Measurements from ENCODE around the gene ZBED4.

ZBED4 gene

DNA sequence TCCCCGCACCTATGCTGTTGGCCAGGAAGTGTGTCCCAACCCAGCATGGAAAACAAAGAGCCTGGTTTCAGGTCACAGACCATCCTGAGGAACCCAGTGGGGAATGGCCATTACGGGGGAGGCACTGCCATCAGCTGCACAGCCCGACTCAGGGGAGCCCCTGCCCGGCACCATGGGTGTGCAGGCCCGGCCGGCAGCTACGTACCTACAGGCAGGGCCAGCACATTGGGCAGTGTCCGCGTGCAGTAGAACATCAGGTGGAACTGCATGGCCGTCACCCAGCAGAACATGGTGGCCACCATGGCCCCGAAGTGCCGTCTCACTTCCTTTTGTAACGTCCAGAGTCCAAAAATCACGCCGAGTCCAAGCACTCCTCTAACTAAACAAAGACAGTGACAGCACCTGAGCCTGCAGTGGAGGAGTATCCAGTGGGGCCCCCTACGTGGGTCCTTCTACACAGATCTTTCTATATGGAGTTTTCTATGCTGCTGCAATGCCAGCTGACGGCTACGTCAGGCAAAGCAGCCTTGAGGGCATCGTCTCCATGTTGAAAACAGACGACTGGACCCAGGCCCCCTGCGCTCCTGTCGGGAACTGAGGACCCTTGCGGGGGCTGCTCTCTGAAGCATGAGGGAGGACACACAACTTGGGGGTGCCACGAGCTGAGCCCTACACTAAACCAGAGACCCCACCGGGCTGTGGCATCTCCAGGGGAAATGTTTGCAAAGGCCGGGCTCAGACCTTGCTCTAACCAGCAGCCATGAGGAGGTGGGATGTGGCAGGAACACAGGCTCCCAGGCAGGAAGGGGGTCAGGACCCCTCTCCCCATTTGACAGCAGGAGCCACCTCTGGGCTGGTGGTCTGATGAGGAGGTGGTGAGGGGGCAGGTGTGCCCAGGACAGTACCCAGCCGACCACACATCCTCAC, 56.8 kb downstream of the ZBED4 start:
- Mint-ChIP-seq H3K9me3 (no peaks in the 10 kb centered on the region), H3K4me1 (peaks cover 11% of the 10 kb centered on the region), H3K4me3 (no peak overlapping the region), H3K36me3 (peaks cover 65% of the 10 kb centered on the region), H3K27ac (no peak overlapping the region)
- ATAC-seq: no peak
- no peak for DNase-seq (ENCODE audit: low spot score in 2 of 2)

DNA sequence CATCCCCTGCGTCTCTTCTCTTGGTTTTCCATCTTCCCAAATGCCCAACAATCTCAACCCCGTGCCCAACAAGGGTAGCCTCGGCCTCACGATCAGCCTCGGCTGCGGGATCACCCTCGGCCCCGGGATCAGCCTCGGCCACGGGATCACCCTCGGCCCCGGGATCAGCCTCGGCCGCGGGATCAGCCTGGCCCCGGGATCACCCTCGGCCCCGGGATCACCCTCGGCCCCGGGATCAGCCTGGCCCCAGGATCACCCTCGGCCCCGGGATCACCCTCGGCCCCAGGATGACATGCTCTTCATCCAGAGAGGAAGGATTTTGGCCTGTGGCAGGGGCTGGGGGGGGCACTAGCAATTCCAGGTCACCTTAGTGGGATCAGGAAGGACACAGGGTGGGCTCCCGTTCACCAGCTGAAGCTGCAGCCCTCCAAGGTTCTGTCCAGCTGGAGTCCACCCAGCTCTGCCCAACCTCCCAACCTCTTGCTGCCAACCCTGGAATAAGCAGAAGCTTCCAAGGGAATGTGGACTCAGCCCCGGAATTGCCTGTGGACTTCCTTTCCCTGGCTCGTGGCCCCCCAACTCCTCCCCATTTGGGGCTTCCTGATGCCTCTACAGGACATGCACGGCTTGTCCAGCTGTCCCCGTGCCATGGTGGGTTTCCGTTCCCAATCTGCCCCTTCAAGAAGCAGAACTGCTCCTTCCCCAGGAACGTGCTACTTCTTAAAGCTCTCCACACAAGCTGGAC, 58.4 kb downstream of the ZBED4 start:
- no peaks in the 10 kb centered on the region for H3K9me3 Mint-ChIP-seq
- peaks cover 16% of the 10 kb centered on the region for H3K4me1 Mint-ChIP-seq
- no peak for DNase-seq (ENCODE audit: low spot score in 2 of 2)
- no peak overlapping the region for H3K27ac Mint-ChIP-seq
- ATAC-seq: no peak
- peaks cover 54% of the 10 kb centered on the region for H3K36me3 Mint-ChIP-seq
- H3K4me3 Mint-ChIP-seq: no peak overlapping the region

GRCh38 chr22:49913026-49913425, 59.4 kb downstream of the ZBED4 start:
- Mint-ChIP-seq H3K9me3 (no peaks in the 10 kb centered on the region), H3K4me3 (no peak overlapping the region), H3K36me3 (peaks cover 45% of the 10 kb centered on the region), H3K27ac (no peak overlapping the region), H3K4me1 (peaks cover 12% of the 10 kb centered on the region)
- no peak for ATAC-seq
- DNase-seq (ENCODE audit: low spot score in 2 of 2): no peak

DNA sequence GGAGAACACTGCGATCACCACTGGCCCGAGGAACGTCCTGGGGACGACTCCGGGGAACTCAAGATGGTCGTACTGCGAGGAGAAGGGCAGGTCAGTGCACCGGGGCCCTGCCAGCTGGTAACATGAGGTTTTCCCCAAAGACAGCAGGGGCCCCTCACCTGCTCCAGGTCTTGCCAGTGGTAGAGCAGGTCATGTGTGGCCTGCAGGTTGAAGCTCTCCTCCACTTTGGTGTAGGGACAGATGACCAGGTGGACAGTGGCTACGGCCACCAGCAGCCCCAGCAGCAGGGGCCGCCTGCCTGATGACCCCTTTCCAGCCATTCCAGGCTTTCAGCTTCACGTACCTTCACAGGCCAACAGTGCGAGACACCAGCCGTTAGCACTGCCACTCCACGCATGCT, 59.8 kb downstream of the ZBED4 start:
- Mint-ChIP-seq H3K9me3 (no peaks in the 10 kb centered on the region), H3K27ac (no peak overlapping the region), H3K36me3 (peaks cover 40% of the 10 kb centered on the region), H3K4me1 (peaks cover 12% of the 10 kb centered on the region), H3K4me3 (no peak overlapping the region)
- ATAC-seq (no peak), DNase-seq (ENCODE audit: low spot score in 2 of 2) (no peak)

- Mint-ChIP-seq H3K4me3 (no peak overlapping the region), H3K27ac (no peak overlapping the region), H3K4me1 (peaks cover 13% of the 10 kb centered on the region), H3K36me3 (peaks cover 33% of the 10 kb centered on the region), H3K9me3 (no peaks in the 10 kb centered on the region)
- ATAC-seq: no peak
- DNase-seq (ENCODE audit: low spot score in 2 of 2): no peak
These were observed 60.6 kb downstream of the ZBED4 start for GRCh38 chr22:49914256-49914655.

DNA sequence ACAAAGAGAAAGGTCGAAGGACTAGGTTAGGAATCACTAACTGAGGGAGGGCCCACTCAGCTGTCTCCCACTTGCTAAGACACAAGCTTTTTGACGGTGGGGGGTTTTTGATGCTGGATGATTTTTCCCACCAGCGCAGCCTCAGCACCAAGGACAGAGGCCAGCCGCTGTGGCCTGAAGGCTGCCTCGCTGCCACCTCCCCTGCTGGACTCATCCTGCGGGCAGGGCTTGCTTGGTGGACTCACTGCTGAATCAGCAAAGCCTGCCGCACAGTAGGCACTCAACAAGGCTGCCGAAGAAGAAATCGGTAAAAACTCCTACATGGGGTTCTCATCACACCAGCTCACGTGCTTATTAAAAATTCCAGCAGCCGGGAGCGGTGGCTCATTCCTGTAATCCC, 62.0 kb downstream of the ZBED4 start:
- H3K36me3 Mint-ChIP-seq: peaks cover 33% of the 10 kb centered on the region
- H3K27ac Mint-ChIP-seq: no peak overlapping the region

GRCh38 chr22:49916831-49917230, 63.2 kb downstream of the ZBED4 start:
- H3K27ac Mint-ChIP-seq: no peak overlapping the region
- no peak for ATAC-seq
- H3K4me3 Mint-ChIP-seq: peak overlapping the region; percentile 73
- no peak for DNase-seq (ENCODE audit: low spot score in 2 of 2)
- H3K4me1 Mint-ChIP-seq: peaks cover 26% of the 10 kb centered on the region
- H3K9me3 Mint-ChIP-seq: no peaks in the 10 kb centered on the region
- peaks cover 31% of the 10 kb centered on the region for H3K36me3 Mint-ChIP-seq

More for the DNA sequence above, 62.0 kb downstream of the ZBED4 start:
- no peaks in the 10 kb centered on the region for H3K9me3 Mint-ChIP-seq
- ATAC-seq (no peak), DNase-seq (ENCODE audit: low spot score in 2 of 2) (no peak)
- H3K4me1 Mint-ChIP-seq: peaks cover 26% of the 10 kb centered on the region
- no peak overlapping the region for H3K4me3 Mint-ChIP-seq

DNA sequence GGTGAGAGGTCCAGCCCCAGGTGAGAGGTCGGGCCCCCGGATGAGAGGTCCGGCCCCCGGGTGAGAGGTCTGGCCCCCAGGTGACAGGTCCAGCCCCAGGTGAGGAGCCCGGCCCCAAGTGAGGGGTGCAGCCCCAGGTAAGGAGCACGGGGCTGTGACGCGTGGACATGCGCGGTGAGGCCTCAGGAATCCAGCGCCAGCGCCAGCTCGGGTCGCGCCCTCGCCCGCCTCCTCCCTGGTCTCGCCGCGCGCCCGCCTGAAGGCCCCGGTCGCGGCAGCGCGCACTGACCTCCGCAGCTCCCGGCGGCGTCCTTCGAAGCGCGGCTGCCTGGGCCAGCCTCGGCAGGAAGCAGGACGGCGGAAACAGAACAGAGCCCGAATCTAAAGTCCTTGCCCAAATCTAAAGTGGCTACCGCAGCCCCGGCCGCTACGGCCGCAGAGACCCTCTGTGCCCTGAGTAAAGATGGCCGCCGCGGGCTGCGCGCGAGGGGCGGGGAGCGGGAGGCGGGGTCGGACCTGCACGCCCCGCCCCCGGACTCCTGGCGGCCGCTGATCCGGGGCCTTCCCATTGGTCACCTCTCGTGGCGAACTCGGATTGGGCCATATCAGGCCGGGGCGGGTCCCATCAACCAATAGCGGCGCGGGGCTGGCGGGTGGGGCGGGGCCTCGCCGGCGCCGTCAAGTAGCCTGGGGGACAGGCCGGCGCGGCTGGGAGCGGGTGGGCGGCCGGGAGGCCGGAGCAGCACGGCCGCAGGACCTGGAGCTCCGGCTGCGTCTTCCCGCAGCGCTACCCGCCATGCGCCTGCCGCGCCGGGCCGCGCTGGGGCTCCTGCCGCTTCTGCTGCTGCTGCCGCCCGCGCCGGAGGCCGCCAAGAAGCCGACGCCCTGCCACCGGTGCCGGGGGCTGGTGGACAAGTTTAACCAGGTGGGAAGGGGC, 64.6 kb downstream of the ZBED4 start, which contains the start of the genes ALG12 and CRELD2:
ALG12 (minus strand) TSS at position 465 of the 937 bp plus-strand sequence. CDS start 4,673 bp downstream, outside the sequence.
CRELD2 (plus strand) TSS at position 661 of the 937 bp plus-strand sequence; CDS start at position 797, 136 bp downstream.
- H3K4me1 Mint-ChIP-seq: peaks cover 32% of the 10 kb centered on the region
- H3K4me3 Mint-ChIP-seq: peak within 1 kb of the TSS; percentile 73
- H3K9me3 Mint-ChIP-seq: no peaks in the 10 kb centered on the region
- ATAC-seq: peak; percentile 96
- DNase-seq (ENCODE audit: low spot score in 2 of 2): peak; percentile 93 to 97
- H3K36me3 Mint-ChIP-seq: peaks cover 20% of the 10 kb centered on the region
- H3K27ac Mint-ChIP-seq: peak within 1 kb of the TSS; percentile 63

- DNase-seq (ENCODE audit: low spot score in 2 of 2) (no peak), ATAC-seq (no peak)
- peak overlapping the region; percentile 54 for H3K27ac Mint-ChIP-seq
- peaks cover 16% of the 10 kb centered on the region for H3K36me3 Mint-ChIP-seq
- H3K4me1 Mint-ChIP-seq: peaks cover 32% of the 10 kb centered on the region
- no peaks in the 10 kb centered on the region for H3K9me3 Mint-ChIP-seq
- peak overlapping the region; percentile 73 for H3K4me3 Mint-ChIP-seq
These were observed 65.6 kb downstream of the ZBED4 start for GRCh38 chr22:49918911-49919881.

DNA sequence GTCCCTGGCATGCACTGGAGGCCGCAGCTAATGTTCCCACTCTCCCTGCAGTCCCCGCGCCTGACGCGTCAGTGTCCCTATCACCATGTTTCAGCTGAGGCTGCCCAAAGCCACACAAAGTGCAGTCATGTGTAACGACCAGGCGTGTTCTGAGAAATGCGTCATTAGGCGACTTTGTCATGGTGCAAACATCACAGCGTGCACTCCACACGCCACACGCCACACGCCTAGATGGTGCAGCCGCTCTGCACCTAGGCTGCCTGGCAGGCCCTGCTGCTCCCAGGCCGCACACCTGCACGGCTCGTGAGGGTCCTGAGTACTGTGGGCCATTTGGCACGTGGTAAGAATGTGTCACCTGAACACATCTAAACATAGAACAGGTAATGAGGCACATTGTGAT, 67.2 kb downstream of the ZBED4 start:
- DNase-seq (ENCODE audit: low spot score in 2 of 2) (no peak), ATAC-seq (no peak)
- Mint-ChIP-seq H3K27ac (peak overlapping the region; percentile 54), H3K36me3 (peaks cover 30% of the 10 kb centered on the region), H3K4me3 (no peak overlapping the region), H3K9me3 (no peaks in the 10 kb centered on the region), H3K4me1 (peaks cover 43% of the 10 kb centered on the region)

DNA sequence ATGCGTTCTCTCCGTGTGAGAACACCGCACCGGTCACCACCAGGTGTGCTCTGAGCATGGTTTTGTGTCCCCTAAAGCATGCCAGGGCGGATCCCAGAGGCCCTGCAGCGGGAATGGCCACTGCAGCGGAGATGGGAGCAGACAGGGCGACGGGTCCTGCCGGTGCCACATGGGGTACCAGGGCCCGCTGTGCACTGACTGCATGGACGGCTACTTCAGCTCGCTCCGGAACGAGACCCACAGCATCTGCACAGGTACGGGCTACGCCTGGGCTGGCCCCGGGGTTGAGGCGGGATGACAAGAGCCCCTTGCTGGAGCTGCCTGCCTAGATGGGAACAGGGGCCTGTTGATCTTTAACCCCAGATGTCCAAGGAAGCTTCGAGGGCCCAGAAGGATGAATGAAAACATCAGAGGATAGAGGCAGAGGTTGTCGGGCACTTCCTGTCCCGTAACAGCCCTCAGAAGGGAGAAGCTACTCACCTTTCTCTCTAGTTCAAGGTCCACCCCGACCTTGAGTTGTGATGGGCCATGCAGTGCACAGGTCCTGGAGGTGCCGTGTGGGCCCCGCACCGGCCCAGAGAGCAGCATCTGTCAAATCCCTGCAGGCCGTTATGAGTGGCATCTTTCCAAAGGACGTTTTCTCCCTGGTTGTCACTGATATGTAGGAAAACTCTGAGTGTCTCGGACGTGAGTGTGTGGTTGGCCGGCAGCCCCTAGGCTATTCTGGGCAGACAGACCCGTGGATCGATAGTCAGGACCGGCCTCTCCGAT, 68.0 kb downstream of the ZBED4 start:
- DNase-seq (ENCODE audit: low spot score in 2 of 2) (no peak), ATAC-seq (no peak)
- H3K4me1 Mint-ChIP-seq: peaks cover 45% of the 10 kb centered on the region
- peaks cover 34% of the 10 kb centered on the region for H3K36me3 Mint-ChIP-seq
- H3K27ac Mint-ChIP-seq: no peak overlapping the region
- no peaks in the 10 kb centered on the region for H3K9me3 Mint-ChIP-seq
- H3K4me3 Mint-ChIP-seq: no peak overlapping the region

DNA sequence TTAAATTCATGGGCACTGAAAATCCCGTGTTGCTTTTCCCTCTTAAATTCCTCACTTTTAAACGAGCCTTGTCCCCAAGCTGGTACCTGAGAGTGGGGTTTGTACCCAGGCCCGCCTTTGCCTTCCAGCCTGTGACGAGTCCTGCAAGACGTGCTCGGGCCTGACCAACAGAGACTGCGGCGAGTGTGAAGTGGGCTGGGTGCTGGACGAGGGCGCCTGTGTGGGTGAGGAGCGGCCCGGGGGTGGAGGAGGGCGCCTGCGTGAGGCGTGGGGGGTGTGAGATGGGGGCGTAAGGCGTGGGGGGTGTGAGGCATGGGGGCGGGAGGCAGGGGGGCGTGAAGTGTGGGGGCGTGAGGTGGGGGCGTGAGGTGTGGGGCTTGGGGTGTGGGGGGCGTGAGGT, 68.8 kb downstream of the ZBED4 start:
- Mint-ChIP-seq H3K9me3 (no peaks in the 10 kb centered on the region), H3K4me3 (no peak overlapping the region), H3K27ac (no peak overlapping the region), H3K4me1 (peaks cover 45% of the 10 kb centered on the region), H3K36me3 (peaks cover 40% of the 10 kb centered on the region)
- no peak for ATAC-seq
- no peak for DNase-seq (ENCODE audit: low spot score in 2 of 2)

DNA sequence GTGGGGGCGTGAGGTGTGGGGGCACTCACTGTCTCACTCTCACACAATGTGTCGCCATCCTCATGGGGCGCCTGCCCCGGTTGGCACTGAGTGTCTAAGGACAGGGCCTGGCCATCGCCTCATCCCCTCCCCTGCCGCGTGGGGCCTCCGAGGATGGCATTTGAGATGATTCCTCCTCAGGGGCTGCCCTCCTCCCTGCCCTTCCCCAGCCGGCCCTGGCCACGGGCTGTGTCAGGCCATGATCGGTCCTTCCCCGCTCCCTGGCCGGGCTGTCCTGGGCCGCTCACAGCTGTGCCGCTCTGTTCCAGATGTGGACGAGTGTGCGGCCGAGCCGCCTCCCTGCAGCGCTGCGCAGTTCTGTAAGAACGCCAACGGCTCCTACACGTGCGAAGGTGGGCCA, 69.3 kb downstream of the ZBED4 start:
- Mint-ChIP-seq H3K27ac (no peak overlapping the region), H3K4me3 (no peak overlapping the region), H3K4me1 (peaks cover 46% of the 10 kb centered on the region), H3K36me3 (peaks cover 40% of the 10 kb centered on the region), H3K9me3 (no peaks in the 10 kb centered on the region)
- DNase-seq (ENCODE audit: low spot score in 2 of 2) (no peak), ATAC-seq (no peak)
